H1 (cell line): ENCODE measurements around the gene NSUN2. TPM values are rescaled to one million over a fixed set of nuclear protein-coding genes. Genes with fewer than 3 reads are reported as not detected.

Experiments
- CTCF ChIA-PET: fragments of 300-600 bp; sonication (Branson Sonifier 250); formaldehyde crosslinking; loops from one replicate; lab custom pipeline; 2021; ENCODE audit not compliant: partially characterized antibody; lab: Charles Lee
- POLR2A ChIA-PET: fragments of 300-600 bp; sonication (Branson Sonifier 250); formaldehyde crosslinking; loops from one replicate; lab custom pipeline; 2021; ENCODE audit warnings: inconsistent platforms; ENCODE audit not compliant: partially characterized antibody; lab: Charles Lee
- DNase-seq, 2 experiments: peaks; one replicate each; pipeline versions ENCODE4 v3.0.0 to v3.0.0-alpha.2; 2010 to 2022; ENCODE audit warnings: low spot score in 2 of 2, low read depth in 1 of 2, mixed read lengths in 1 of 2
- FAIRE-seq: peaks from 2 replicates; lab custom pipeline; 2011; peaks lifted over from hg19 to GRCh38; lab: Jason Lieb, UNC
- H2AFZ ChIP-seq: 2 replicates; pipeline ENCODE4 v1.8.1; 2012; ENCODE audit warnings: low read length, inconsistent platforms
- H2AK5ac ChIP-seq: 2 replicates; pipeline ENCODE4 v1.6.1; 2013; ENCODE audit warnings: low read depth, low read length
- H2BK120ac ChIP-seq: replicated peaks from 2 replicates; pipeline ENCODE3; 2013; ENCODE audit warnings: low read depth, low read length, inconsistent platforms
- H2BK12ac ChIP-seq: 2 replicates; pipeline ENCODE4 v1.6.1; 2013; ENCODE audit warnings: low read depth, low read length
- H2BK15ac ChIP-seq: 2 replicates; pipeline ENCODE4 v1.6.1; 2013; ENCODE audit warnings: low read length
- H2BK20ac ChIP-seq: 2 replicates; pipeline ENCODE4 v1.6.1; 2013; ENCODE audit warnings: low read length
- H2BK5ac ChIP-seq: 2 replicates; pipeline ENCODE4 v1.6.1; 2013; ENCODE audit warnings: low read depth, low read length
- H3K14ac ChIP-seq: 2 replicates; pipeline ENCODE4 v1.6.1; 2013; ENCODE audit warnings: inconsistent platforms; ENCODE audit not compliant: insufficient read length
- H3K18ac ChIP-seq: 2 replicates; pipeline ENCODE4 v1.6.1; 2013; ENCODE audit warnings: low read length; ENCODE audit errors: extremely low read depth
- H3K23ac ChIP-seq: 2 replicates; pipeline ENCODE4 v1.6.1; 2013; ENCODE audit warnings: inconsistent platforms; ENCODE audit not compliant: insufficient read length
- H3K23me2 ChIP-seq: 2 replicates; pipeline ENCODE4 v1.6.1; 2013; ENCODE audit warnings: low read depth, low read length
- H3K27ac ChIP-seq: 2 replicates; pipeline ENCODE4 v1.6.1; 2011; ENCODE audit warnings: low read depth, low read length, inconsistent platforms
- H3K27me3 ChIP-seq, 4 experiments: replicated peaks in 1 of 4; 1 replicate in 1 of 4; 2 replicates in 3 of 4; pipeline versions ENCODE4 v1.6.1 to v1.8.1; 2011 to 2013; ENCODE audit warnings: low read length in 3 of 4, mild to moderate bottlenecking in 3 of 4, inconsistent platforms in 2 of 4, mixed read lengths in 2 of 4, moderate library complexity in 1 of 4; ENCODE audit not compliant: control insufficient read depth in 3 of 4, insufficient read depth in 3 of 4; ENCODE audit errors: extremely low read depth in 1 of 4
- H3K36me3 ChIP-seq, 4 experiments: 2 replicates each; pipeline versions ENCODE4 v1.6.1 to v1.8.1; 2011 to 2013; ENCODE audit warnings: mild to moderate bottlenecking in 4 of 4, low read length in 3 of 4, moderate library complexity in 2 of 4, control low read depth in 1 of 4, inconsistent platforms in 1 of 4; ENCODE audit not compliant: insufficient read depth in 4 of 4, control insufficient read depth in 2 of 4
- H3K4ac ChIP-seq: replicated peaks from 2 replicates; pipeline ENCODE3; 2013; ENCODE audit warnings: low read length, low read depth, mixed read lengths, inconsistent platforms; ENCODE audit not compliant: insufficient read length
- H3K4me1 ChIP-seq, 4 experiments: replicated peaks in 1 of 4; 1 replicate in 1 of 4; 2 replicates in 3 of 4; pipeline versions ENCODE4 v1.6.1 to v1.8.1; 2011 to 2013; ENCODE audit warnings: low read length in 3 of 4, inconsistent platforms in 2 of 4, mixed read lengths in 1 of 4; ENCODE audit not compliant: insufficient read depth in 4 of 4, control insufficient read depth in 3 of 4
- H3K4me2 ChIP-seq, 2 experiments: 2 replicates each; pipeline versions ENCODE4 v1.6.1 to v1.8.1; 2011 to 2013; ENCODE audit warnings: low read depth in 2 of 2, low read length in 2 of 2, control low read depth in 1 of 2, inconsistent platforms in 1 of 2, mild to moderate bottlenecking in 1 of 2; ENCODE audit not compliant: insufficient read depth in 1 of 2
- H3K4me3 ChIP-seq, 4 experiments: fragments of 200-600, 300-600 bp in 1 of 4; sonication (generic), shearing (Covaris generic), sonication (Bioruptor Twin) in 1 of 4; 2 replicates each; pipeline versions ENCODE4 v1.5.1 to v1.8.1; 2011 to 2016; ENCODE audit warnings: low read length in 4 of 4, low read depth in 3 of 4, control low read depth in 2 of 4, inconsistent platforms in 2 of 4, mild to moderate bottlenecking in 2 of 4, mixed read lengths in 1 of 4, moderate library complexity in 1 of 4; ENCODE audit not compliant: insufficient read depth in 2 of 4; ENCODE audit errors: extremely low read depth in 1 of 4
- H3K56ac ChIP-seq: replicated peaks from 2 replicates; pipeline ENCODE3; 2013; ENCODE audit warnings: low read depth, mild to moderate bottlenecking, mixed read lengths, low read length, inconsistent platforms; ENCODE audit not compliant: insufficient read length
- H3K79me1 ChIP-seq: 2 replicates; pipeline ENCODE4 v1.6.1; 2013; ENCODE audit warnings: low read depth, low read length, control low read depth
- H3K79me2 ChIP-seq, 2 experiments: 2 replicates each; pipeline versions ENCODE4 v1.6.1 to v1.8.1; 2012 to 2013; ENCODE audit warnings: low read length in 2 of 2, mild to moderate bottlenecking in 2 of 2, inconsistent platforms in 1 of 2; ENCODE audit not compliant: insufficient read depth in 2 of 2, control insufficient read depth in 1 of 2
- H3K9ac ChIP-seq, 4 experiments: replicated peaks in 1 of 4; 1 replicate in 1 of 4; 2 replicates in 3 of 4; pipeline versions ENCODE4 v1.6.1 to v1.8.1; 2011 to 2013; ENCODE audit warnings: low read depth in 3 of 4, low read length in 3 of 4, control low read depth in 2 of 4, mild to moderate bottlenecking in 2 of 4, moderate library complexity in 2 of 4, inconsistent platforms in 1 of 4; ENCODE audit errors: extremely low read depth in 1 of 4
- H3K9me3 ChIP-seq, 2 experiments: 2 replicates each; pipeline versions ENCODE4 v1.6.1 to v1.8.1; 2012 to 2013; ENCODE audit warnings: mild to moderate bottlenecking in 2 of 2, moderate library complexity in 2 of 2, control low read depth in 1 of 2, inconsistent platforms in 1 of 2, low read depth in 1 of 2, low read length in 1 of 2, mixed read lengths in 1 of 2; ENCODE audit not compliant: insufficient read depth in 2 of 2
- H4K20me1 ChIP-seq, 2 experiments: replicated peaks in 1 of 2; 2 replicates each; pipeline versions ENCODE3 to v1.8.1; 2011 to 2013; ENCODE audit warnings: inconsistent platforms in 2 of 2, low read length in 2 of 2, mild to moderate bottlenecking in 1 of 2; ENCODE audit not compliant: insufficient read depth in 2 of 2, control insufficient read depth in 1 of 2
- H4K5ac ChIP-seq: 2 replicates; pipeline ENCODE4 v1.6.1; 2013; ENCODE audit warnings: low read length, low read depth, mixed read lengths, inconsistent platforms; ENCODE audit not compliant: insufficient read length
- H4K8ac ChIP-seq: 2 replicates; pipeline ENCODE4 v1.8.0; 2013; ENCODE audit warnings: mild to moderate bottlenecking, moderate library complexity, low read length, inconsistent platforms; ENCODE audit not compliant: insufficient read depth; ENCODE audit errors: extremely low read depth
- H4K91ac ChIP-seq: replicated peaks from 2 replicates; pipeline ENCODE3; 2013; ENCODE audit warnings: low read length, mixed read lengths, inconsistent platforms; ENCODE audit not compliant: insufficient read length
- BCL11A ChIP-seq, 2 experiments: IDR thresholded peaks; one replicate each; pipeline ENCODE4 v1.6.1; 2011; ENCODE audit warnings: low read depth in 2 of 2, low read length in 2 of 2, mild to moderate bottlenecking in 2 of 2
- CHD1 ChIP-seq: IDR thresholded peaks from 2 replicates; pipeline ENCODE4 v1.6.1; 2012; ENCODE audit warnings: low read depth, low read length, improper control_type of control experiment
- CHD2 ChIP-seq: IDR thresholded peaks from 2 replicates; pipeline ENCODE4 v1.6.1; 2012; ENCODE audit warnings: low read length, improper control_type of control experiment
- CREB1 ChIP-seq: IDR thresholded peaks from 2 replicates; pipeline ENCODE4 v1.6.1; 2012; ENCODE audit warnings: inconsistent platforms
- JUN ChIP-seq: IDR thresholded peaks from 2 replicates; pipeline ENCODE4 v1.6.1; 2011; ENCODE audit warnings: low read depth, mild to moderate bottlenecking, improper control_type of control experiment, low read length
- JUND ChIP-seq: IDR thresholded peaks from 2 replicates; pipeline ENCODE4 v1.6.1; 2011; ENCODE audit warnings: mild to moderate bottlenecking, improper control_type of control experiment, low read length
- NRF1 ChIP-seq: IDR thresholded peaks from 2 replicates; pipeline ENCODE4 v1.6.1; 2011; ENCODE audit warnings: mild to moderate bottlenecking, low read depth, low read length, improper control_type of control experiment
- PHF8 ChIP-seq: fragments of 200-600 bp; sonication (generic); conservative IDR thresholded peaks from 2 replicates; pipeline ENCODE4 v1.7.1; 2012; ENCODE audit warnings: low read depth, mild to moderate bottlenecking, inconsistent platforms, low read length, moderate library complexity
- POLR2A ChIP-seq, 2 experiments: IDR thresholded peaks; 1 replicate in 1 of 2; 2 replicates in 1 of 2; pipeline ENCODE4 v1.6.1; 2011; ENCODE audit warnings: low read depth in 2 of 2, low read length in 2 of 2, mild to moderate bottlenecking in 2 of 2; ENCODE audit errors: control extremely low read depth in 1 of 2
- SIRT6 ChIP-seq: IDR thresholded peaks from one replicate; pipeline ENCODE4 v1.7.1; 2012; ENCODE audit warnings: low read length, inconsistent platforms
- SUZ12 ChIP-seq: fragments of 200-600 bp; sonication (generic); IDR thresholded peaks from 2 replicates; pipeline ENCODE4 v1.6.1; 2012; ENCODE audit warnings: mild to moderate bottlenecking, inconsistent platforms, low read length, moderate library complexity, mixed read lengths
- TAF1 ChIP-seq: IDR thresholded peaks from 2 replicates; pipeline ENCODE4 v1.6.1; 2011; ENCODE audit warnings: mild to moderate bottlenecking, low read depth, low read length
- TBP ChIP-seq: IDR thresholded peaks from 2 replicates; pipeline ENCODE4 v1.6.1; 2011; ENCODE audit warnings: low read depth, low read length, improper control_type of control experiment
- WGBS, 2 experiments: shearing (Covaris generic) in 1 of 2; methylation state at CpG; one replicate each; pipeline versions ENCODE4 v1.1.6 to v1.1.7; 2013 to 2015; ENCODE audit warnings: low lambda C conversion rate in 2 of 2, mixed read lengths in 2 of 2, inconsistent platforms in 1 of 2, low coverage in 1 of 2, missing lambda C conversion rate in 1 of 2; ENCODE audit not compliant: insufficient replicate concordance in 2 of 2, insufficient coverage in 1 of 2, insufficient read length in 1 of 2; ENCODE audit errors: extremely low coverage in 1 of 2, missing lambda C conversion rate in 1 of 2; 5-methylcytosine and 5-hydroxymethylcytosine counted together
- polyA plus RNA-seq, 7 experiments: library from polyadenylated mRNA; depleted of rRNA in 3 of 7; stranded (reverse) in 5 of 7; unstranded in 2 of 7; fragments of >200 nt in 5 of 7; fragments of 200-250 nt in 2 of 7; gene quantifications; 1 replicate in 5 of 7; 2 replicates in 1 of 7; 4 replicates in 1 of 7; pipeline versions ENCODE4 v1.2.1 to v1.2.3, GENCODE V29; 2011 to 2013; ENCODE audit warnings: missing spikeins in 2 of 7, mixed read lengths in 2 of 7
- total RNA-seq: library from RNA; stranded (reverse); fragmentation: NEBNext Ultra II Directional; extraction: Animal tissue kit (Norgen Biotek cat#: 25700); gene quantifications from 2 replicates; pipeline ENCODE4 v1.2.1, GENCODE V29; 2021
- TF ChIP-seq, protein P1 (sequence below): IDR thresholded peaks from 2 replicates; pipeline ENCODE4 v1.6.1; 2012; ENCODE audit warnings: inconsistent platforms
- TF ChIP-seq, protein P2 (sequence below): IDR thresholded peaks from 2 replicates; pipeline ENCODE4 v1.6.1; 2011; ENCODE audit warnings: low read depth, mild to moderate bottlenecking, low read length; ENCODE audit not compliant: insufficient read depth

Gene NSUN2
- total and polyA plus RNA-seq, 2 of the 8 experiments (the other 6 are each of a cell fraction or from before 2014, with no cell fraction given), result 47.3 to 94.7 TPM

DNA sequence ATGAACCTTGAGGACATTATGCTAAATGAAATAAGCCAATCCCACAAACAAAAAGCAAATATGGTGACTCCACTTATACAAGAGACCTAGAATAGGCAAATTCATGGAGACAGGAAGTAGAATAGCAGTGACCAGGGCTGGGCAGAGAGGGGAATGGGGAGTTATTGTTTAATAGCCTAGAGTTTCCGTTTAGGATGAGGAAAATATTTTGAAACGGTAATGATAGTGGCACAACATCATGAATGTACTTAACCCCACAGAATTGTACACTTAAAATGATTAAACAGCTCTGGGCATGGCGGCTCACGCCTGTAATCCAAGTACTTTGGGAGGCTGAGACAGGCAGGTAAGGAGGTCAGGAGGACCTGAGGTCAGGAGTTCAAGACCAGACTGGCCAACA, 65.8 kb downstream of the NSUN2 start:
- Histone ChIP-seq H2BK5ac (no peak overlapping the region), H3K9ac (no peak overlapping the region), H3K9me3 (no peaks in the 10 kb centered on the region), H3K36me3 (no peaks in the 10 kb centered on the region), H3K27me3 (no peaks in the 10 kb centered on the region), H3K79me1 (no peaks in the 10 kb centered on the region), H2BK20ac (no peak overlapping the region), H4K8ac (no peak overlapping the region), H3K56ac (no peak overlapping the region), H3K27ac (no peak overlapping the region), H2AFZ (no peak overlapping the region), H2BK12ac (no peak overlapping the region), H4K20me1 (no peaks in the 10 kb centered on the region), H4K5ac (no peak overlapping the region), H3K23ac (no peak overlapping the region), H2BK15ac (no peak overlapping the region), H2BK120ac (no peak overlapping the region), H3K4ac (no peak overlapping the region), H3K4me1 (no peaks in the 10 kb centered on the region), H3K18ac (no peak overlapping the region)
- no peak for FAIRE-seq
- no peak for DNase-seq
- POLR2A ChIA-PET, result no interaction called here
- TF ChIP-seq SIRT6 (no peak), JUND (no peak), BCL11A (IDR thresholded peaks at IDR 0.05; ENCODE audit: low read depth in 2 of 2, low read length in 2 of 2) (no peak), CHD1 (no peak), JUN (no peak), NRF1 (no peak), CREB1 (no peak), SUZ12 (no peak), TBP (no peak), CHD2 (no peak), TAF1 (no peak), PHF8 (no peak), POLR2A (IDR thresholded peaks at IDR 0.05; ENCODE audit: control extremely low read depth in 1 of 2, low read depth in 2 of 2, low read length in 2 of 2) (no peak)
- TF ChIP-seq, protein P1, sequence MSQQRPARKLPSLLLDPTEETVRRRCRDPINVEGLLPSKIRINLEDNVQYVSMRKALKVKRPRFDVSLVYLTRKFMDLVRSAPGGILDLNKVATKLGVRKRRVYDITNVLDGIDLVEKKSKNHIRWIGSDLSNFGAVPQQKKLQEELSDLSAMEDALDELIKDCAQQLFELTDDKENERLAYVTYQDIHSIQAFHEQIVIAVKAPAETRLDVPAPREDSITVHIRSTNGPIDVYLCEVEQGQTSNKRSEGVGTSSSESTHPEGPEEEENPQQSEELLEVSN, result no peak
- TF ChIP-seq, protein P2, sequence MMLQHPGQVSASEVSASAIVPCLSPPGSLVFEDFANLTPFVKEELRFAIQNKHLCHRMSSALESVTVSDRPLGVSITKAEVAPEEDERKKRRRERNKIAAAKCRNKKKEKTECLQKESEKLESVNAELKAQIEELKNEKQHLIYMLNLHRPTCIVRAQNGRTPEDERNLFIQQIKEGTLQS, result no peak
- TF ChIP-seq, all 59 proteins: peak for 0
- Histone ChIP-seq H3K14ac (no peak overlapping the region), H3K79me2 (no peaks in the 10 kb centered on the region), H3K4me3 (no peak overlapping the region), H4K91ac (no peak overlapping the region), H3K23me2 (peaks cover 3% of the 10 kb centered on the region; the same call in 1 of the 2 replicates), H2AK5ac (no peak overlapping the region), H3K4me2 (no peak overlapping the region)
- WGBS, 2 experiments, result 92% methylated on average over 4 of the region's 4 CpGs; no CpG with 5 or more reads in 1 of the 2 experiments
- CTCF ChIA-PET, result no interaction called here
